Fibroblast of lung (primary cell): ENCODE data around the gene DPP6. TPM values are rescaled to one million over a fixed set of nuclear protein-coding genes. Genes with fewer than 3 reads are reported as not detected.

Experiments
- DNase-seq, 2 donors: peaks; one replicate each; pipeline versions ENCODE4 v3.0.0 to v3.0.0-alpha.2; 2010; ENCODE audit warnings: low read depth in 2 of 2
- H2AFZ ChIP-seq: 2 replicates; pipeline ENCODE4 v1.5.1; 2012; ENCODE audit warnings: low read length, control low read depth, inconsistent platforms
- H3K27ac ChIP-seq: 2 replicates; pipeline ENCODE4 v1.5.1; 2011; ENCODE audit warnings: low read length, control low read depth; ENCODE audit not compliant: insufficient read depth
- H3K27me3 ChIP-seq: 2 replicates; pipeline ENCODE4 v1.5.1; 2011; ENCODE audit warnings: mild to moderate bottlenecking, low read length; ENCODE audit not compliant: control insufficient read depth, insufficient read depth
- H3K36me3 ChIP-seq: 2 replicates; pipeline ENCODE4 v1.5.1; 2011; ENCODE audit warnings: low read length; ENCODE audit not compliant: control insufficient read depth, insufficient read depth
- H3K4me1 ChIP-seq: 2 replicates; pipeline ENCODE4 v1.5.1; 2011; ENCODE audit warnings: low read length; ENCODE audit not compliant: control insufficient read depth, insufficient read depth; ENCODE audit errors: extremely low read depth
- H3K4me2 ChIP-seq: 2 replicates; pipeline ENCODE4 v1.5.1; 2011; ENCODE audit warnings: low read length, control low read depth; ENCODE audit not compliant: insufficient read depth; ENCODE audit errors: extremely low read depth
- H3K4me3 ChIP-seq, 4 experiments: fragments of 200-600 bp in 1 of 4; sonication (generic) in 1 of 4; replicated peaks in 1 of 4; 2 replicates each; pipeline ENCODE4 v1.5.1; 2011 to 2016; ENCODE audit warnings: low read length in 4 of 4, low read depth in 3 of 4, mild to moderate bottlenecking in 3 of 4, control low read depth in 2 of 4, inconsistent platforms in 1 of 4, mixed read lengths in 1 of 4; ENCODE audit not compliant: insufficient read depth in 1 of 4; ENCODE audit errors: control extremely low read depth in 1 of 4
- H3K79me2 ChIP-seq: 2 replicates; pipeline ENCODE4 v1.5.1; 2012; ENCODE audit warnings: mild to moderate bottlenecking, low read length, inconsistent platforms; ENCODE audit not compliant: control insufficient read depth, insufficient read depth
- H3K9ac ChIP-seq: 2 replicates; pipeline ENCODE4 v1.5.1; 2011; ENCODE audit warnings: mild to moderate bottlenecking, low read length, control low read depth; ENCODE audit not compliant: insufficient read depth
- H3K9me3 ChIP-seq: 2 replicates; pipeline ENCODE4 v1.5.1; 2012; ENCODE audit warnings: low read depth, low read length; ENCODE audit not compliant: control insufficient read depth, insufficient read depth
- H4K20me1 ChIP-seq: 2 replicates; pipeline ENCODE4 v1.5.1; 2011; ENCODE audit warnings: low read length; ENCODE audit not compliant: control insufficient read depth, insufficient read depth; ENCODE audit errors: extremely low read depth
- CTCF ChIP-seq, 2 donors: IDR thresholded peaks in 1 of 2; conservative IDR thresholded peaks in 1 of 2; 1 replicate in 1 of 2; 2 replicates in 1 of 2; pipeline ENCODE4 v1.5.1; 2011 to 2012; ENCODE audit warnings: low read length in 2 of 2, control low read depth in 1 of 2, inconsistent platforms in 1 of 2, low read depth in 1 of 2, mild to moderate bottlenecking in 1 of 2
- EZH2 ChIP-seq: IDR thresholded peaks from 2 replicates; pipeline ENCODE4 v1.5.1; 2012; ENCODE audit warnings: low read length, control low read depth, mild to moderate bottlenecking; ENCODE audit errors: missing control alignments
- polyA plus RNA-seq, 2 donors: library from polyadenylated mRNA; depleted of rRNA in 1 of 2; stranded (reverse) in 1 of 2; unstranded in 1 of 2; fragments of >200 nt; gene quantifications; 2 replicates each; pipeline ENCODE4 v1.2.1, GENCODE V29; 2011 to 2012; ENCODE audit warnings: missing spikeins in 1 of 2
- total RNA-seq: library from RNA; depleted of rRNA; stranded (reverse); fragments of >200 nt; gene quantifications from 2 replicates; pipeline ENCODE4 v1.2.1, GENCODE V29; 2014

DPP6 gene
- total and polyA plus RNA-seq, 2 donors (not counting 1 experiment from before 2014, with no cell fraction given) = not detected

GRCh38 chr7:154916856-154917807 lies 864.9 kb downstream of the DPP6 start:
- no peak for DNase-seq
- Histone ChIP-seq H3K36me3 (no peaks in the 10 kb centered on the region), H3K4me3 (no peak overlapping the region), H3K4me1 (no peaks in the 10 kb centered on the region), H3K79me2 (no peaks in the 10 kb centered on the region), H3K4me2 (no peak overlapping the region), H3K9me3 (no peaks in the 10 kb centered on the region), H2AFZ (no peak overlapping the region), H3K27ac (no peak overlapping the region), H4K20me1 (no peaks in the 10 kb centered on the region), H3K27me3 (no peaks in the 10 kb centered on the region), H3K9ac (no peak overlapping the region)
- TF ChIP-seq CTCF (conservative IDR thresholded peaks at IDR 0.05 in 1 of 2, IDR thresholded peaks at IDR 0.05 in 1 of 2; ENCODE audit: low read depth in 1 of 2, low read length in 2 of 2) (no peak), EZH2 (no peak)

GRCh38 chr7:154917808-154918160 lies 865.6 kb downstream of the DPP6 start:
- Histone ChIP-seq H3K27ac (no peak overlapping the region), H3K27me3 (no peaks in the 10 kb centered on the region), H3K36me3 (no peaks in the 10 kb centered on the region), H4K20me1 (no peaks in the 10 kb centered on the region), H3K4me3 (no peak overlapping the region), H3K4me1 (no peaks in the 10 kb centered on the region), H3K9me3 (no peaks in the 10 kb centered on the region), H3K9ac (no peak overlapping the region), H3K4me2 (no peak overlapping the region), H3K79me2 (no peaks in the 10 kb centered on the region), H2AFZ (no peak overlapping the region)
- no peak for TF ChIP-seq EZH2
- no peak for TF ChIP-seq CTCF (conservative IDR thresholded peaks at IDR 0.05 in 1 of 2, IDR thresholded peaks at IDR 0.05 in 1 of 2; ENCODE audit: low read depth in 1 of 2, low read length in 2 of 2)
- no peak for DNase-seq

GRCh38 chr7:154918266-154918665 lies 866.1 kb downstream of the DPP6 start:
- Histone ChIP-seq H3K27me3 (no peaks in the 10 kb centered on the region), H3K4me1 (no peaks in the 10 kb centered on the region), H3K9me3 (no peaks in the 10 kb centered on the region), H3K27ac (no peak overlapping the region), H3K9ac (no peak overlapping the region), H2AFZ (no peak overlapping the region), H3K4me2 (no peak overlapping the region), H3K4me3 (no peak overlapping the region), H3K79me2 (no peaks in the 10 kb centered on the region), H3K36me3 (no peaks in the 10 kb centered on the region), H4K20me1 (no peaks in the 10 kb centered on the region)
- TF ChIP-seq EZH2 = no peak
- TF ChIP-seq CTCF (conservative IDR thresholded peaks at IDR 0.05 in 1 of 2, IDR thresholded peaks at IDR 0.05 in 1 of 2; ENCODE audit: low read depth in 1 of 2, low read length in 2 of 2) = no peak
- no peak for DNase-seq
